ENCODE data around the gene CIDEB. TPM values are rescaled to one million over a fixed set of nuclear protein-coding genes. Genes with fewer than 3 reads are reported as not detected.

The CIDEB gene
- total and polyA plus RNA-seq, 2 of the 13 experiments (the other 11 are each of a cell fraction or from before 2014, with no cell fraction given) = 35.8 to 110 TPM

DNA sequence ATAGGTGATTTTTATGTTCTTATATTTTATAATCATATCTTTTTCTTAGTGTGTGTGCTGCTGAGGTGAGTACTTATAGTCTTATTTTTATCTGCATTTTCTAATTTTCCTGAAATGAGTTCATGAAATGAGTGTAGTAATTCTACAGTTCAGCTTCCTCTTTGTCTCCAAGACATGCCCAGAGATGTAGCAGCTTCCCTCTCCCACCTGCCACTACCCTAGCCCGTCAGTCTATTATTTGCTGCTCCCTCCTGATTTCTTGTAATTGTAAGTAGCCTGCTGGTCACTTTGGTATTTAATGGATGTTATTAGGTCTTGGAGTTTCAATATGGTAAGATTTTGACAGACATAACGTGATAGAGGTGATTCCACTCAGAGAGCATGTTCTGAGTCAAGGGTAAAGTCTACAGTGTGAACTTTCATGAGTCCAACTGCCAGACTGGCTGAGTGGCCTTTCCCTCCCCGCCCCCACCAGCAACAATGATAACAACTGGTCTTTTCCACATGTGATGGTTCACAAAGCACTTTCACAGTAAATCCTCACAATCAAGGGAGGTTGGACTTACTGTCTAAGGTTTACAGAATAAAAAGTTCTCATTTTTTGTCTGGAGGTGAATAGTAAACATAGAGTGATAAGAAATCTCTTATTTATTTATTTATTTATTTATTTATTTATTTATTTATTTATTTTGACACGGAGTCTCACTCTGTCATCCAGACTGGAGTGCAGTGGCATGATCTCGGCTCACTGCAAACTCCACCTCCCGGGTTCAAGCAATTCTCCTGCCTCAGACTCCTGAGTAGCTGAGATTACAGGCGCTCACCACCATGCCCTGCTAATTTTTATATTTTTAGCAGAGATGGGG is 36.3 kb upstream of the CIDEB start (continued):
- TF ChIP-seq KAT8 (CRISPR knock-in tag; IDR thresholded peaks at IDR 0.05) = peak; percentile 31; the same call in 1 of the 2 replicates
- TF ChIP-seq, protein P1, sequence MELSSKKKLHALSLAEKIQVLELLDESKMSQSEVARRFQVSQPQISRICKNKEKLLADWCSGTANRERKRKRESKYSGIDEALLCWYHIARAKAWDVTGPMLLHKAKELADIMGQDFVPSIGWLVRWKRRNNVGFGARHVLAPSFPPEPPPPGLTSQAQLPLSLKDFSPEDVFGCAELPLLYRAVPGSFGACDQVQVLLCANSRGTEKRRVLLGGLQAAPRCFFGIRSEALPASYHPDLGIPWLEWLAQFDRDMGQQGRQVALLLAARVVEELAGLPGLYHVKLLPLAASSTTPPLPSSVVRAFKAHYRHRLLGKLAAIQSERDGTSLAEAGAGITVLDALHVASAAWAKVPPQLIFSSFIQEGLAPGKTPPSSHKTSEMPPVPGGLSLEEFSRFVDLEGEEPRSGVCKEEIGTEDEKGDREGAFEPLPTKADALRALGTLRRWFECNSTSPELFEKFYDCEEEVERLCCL (CRISPR knock-in tag; IDR thresholded peaks at IDR 0.05; ENCODE audit: borderline replicate concordance) = no peak
- TF ChIP-seq ZNF746 (CRISPR knock-in tag; IDR thresholded peaks at IDR 0.05) = no peak
- TF ChIP-seq ZFP1 (CRISPR knock-in tag; IDR thresholded peaks at IDR 0.05) = no peak; the same call in 1 of the 2 replicates
- no peak for TF ChIP-seq MED8 (CRISPR knock-in tag; IDR thresholded peaks at IDR 0.05; ENCODE audit: insufficient replicate concordance)
- no peak for TF ChIP-seq ZNF761 (CRISPR knock-in tag; conservative IDR thresholded peaks at IDR 0.05)
- TF ChIP-seq, protein P2, sequence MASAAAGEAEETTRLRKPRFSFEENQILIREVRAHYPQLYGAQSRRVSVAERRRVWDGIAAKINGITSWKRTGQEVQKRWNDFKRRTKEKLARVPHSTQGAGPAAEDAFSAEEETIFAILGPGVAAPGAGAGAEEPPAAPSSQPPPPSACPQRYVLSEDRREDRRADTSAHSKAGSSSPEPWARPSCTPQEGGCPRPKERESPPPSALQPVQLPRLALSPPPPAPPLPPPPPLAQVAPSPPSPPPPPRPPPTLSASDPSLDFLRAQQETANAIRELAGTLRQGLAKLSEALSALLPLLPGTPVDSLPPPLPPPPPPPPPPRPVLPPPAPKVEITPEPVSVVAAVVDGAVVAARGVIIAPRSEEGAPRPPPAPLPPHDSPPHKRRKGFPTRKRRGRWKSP (CRISPR knock-in tag; IDR thresholded peaks at IDR 0.05) = no peak
- no peak for TF ChIP-seq GABPA (IDR thresholded peaks at IDR 0.05; ENCODE audit: low read depth, low read length)
- TF ChIP-seq GABPA (CRISPR knock-in tag; IDR thresholded peaks at IDR 0.05; ENCODE audit: low read depth) = no peak
- TF ChIP-seq, protein P3, sequence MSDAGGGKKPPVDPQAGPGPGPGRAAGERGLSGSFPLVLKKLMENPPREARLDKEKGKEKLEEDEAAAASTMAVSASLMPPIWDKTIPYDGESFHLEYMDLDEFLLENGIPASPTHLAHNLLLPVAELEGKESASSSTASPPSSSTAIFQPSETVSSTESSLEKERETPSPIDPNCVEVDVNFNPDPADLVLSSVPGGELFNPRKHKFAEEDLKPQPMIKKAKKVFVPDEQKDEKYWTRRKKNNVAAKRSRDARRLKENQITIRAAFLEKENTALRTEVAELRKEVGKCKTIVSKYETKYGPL (CRISPR knock-in tag; IDR thresholded peaks at IDR 0.05) = no peak
- TF ChIP-seq EHMT2 (IDR thresholded peaks at IDR 0.05; ENCODE audit: borderline replicate concordance, low read depth, low read length) = no peak
- no peak; the same call in 1 of the 2 replicates for TF ChIP-seq TMF1 (CRISPR knock-in tag; IDR thresholded peaks at IDR 0.05; ENCODE audit: low read depth)
- TF ChIP-seq, protein P4, sequence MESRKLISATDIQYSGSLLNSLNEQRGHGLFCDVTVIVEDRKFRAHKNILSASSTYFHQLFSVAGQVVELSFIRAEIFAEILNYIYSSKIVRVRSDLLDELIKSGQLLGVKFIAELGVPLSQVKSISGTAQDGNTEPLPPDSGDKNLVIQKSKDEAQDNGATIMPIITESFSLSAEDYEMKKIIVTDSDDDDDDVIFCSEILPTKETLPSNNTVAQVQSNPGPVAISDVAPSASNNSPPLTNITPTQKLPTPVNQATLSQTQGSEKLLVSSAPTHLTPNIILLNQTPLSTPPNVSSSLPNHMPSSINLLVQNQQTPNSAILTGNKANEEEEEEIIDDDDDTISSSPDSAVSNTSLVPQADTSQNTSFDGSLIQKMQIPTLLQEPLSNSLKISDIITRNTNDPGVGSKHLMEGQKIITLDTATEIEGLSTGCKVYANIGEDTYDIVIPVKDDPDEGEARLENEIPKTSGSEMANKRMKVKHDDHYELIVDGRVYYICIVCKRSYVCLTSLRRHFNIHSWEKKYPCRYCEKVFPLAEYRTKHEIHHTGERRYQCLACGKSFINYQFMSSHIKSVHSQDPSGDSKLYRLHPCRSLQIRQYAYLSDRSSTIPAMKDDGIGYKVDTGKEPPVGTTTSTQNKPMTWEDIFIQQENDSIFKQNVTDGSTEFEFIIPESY (CRISPR knock-in tag; IDR thresholded peaks at IDR 0.05) = no peak
- TF ChIP-seq MBD4 (IDR thresholded peaks at IDR 0.05; ENCODE audit: borderline replicate concordance, low read length) = no peak
- TF ChIP-seq ZNF350 (CRISPR knock-in tag; IDR thresholded peaks at IDR 0.05; ENCODE audit: borderline replicate concordance, low read depth) = no peak
- no peak for TF ChIP-seq ZC3H4 (CRISPR knock-in tag; IDR thresholded peaks at IDR 0.05; ENCODE audit: borderline replicate concordance)
- TF ChIP-seq ZFP36 (IDR thresholded peaks at IDR 0.05; ENCODE audit: borderline replicate concordance, low read depth, low read length, partially characterized antibody) = no peak
- TF ChIP-seq ZNF264 (CRISPR knock-in tag; IDR thresholded peaks at IDR 0.05) = no peak
- peak; percentile 46; the same call in 1 of the 2 replicates for TF ChIP-seq ZNF292 (CRISPR knock-in tag; IDR thresholded peaks at IDR 0.05; ENCODE audit: borderline replicate concordance, low read depth)
- TF ChIP-seq, protein P5, sequence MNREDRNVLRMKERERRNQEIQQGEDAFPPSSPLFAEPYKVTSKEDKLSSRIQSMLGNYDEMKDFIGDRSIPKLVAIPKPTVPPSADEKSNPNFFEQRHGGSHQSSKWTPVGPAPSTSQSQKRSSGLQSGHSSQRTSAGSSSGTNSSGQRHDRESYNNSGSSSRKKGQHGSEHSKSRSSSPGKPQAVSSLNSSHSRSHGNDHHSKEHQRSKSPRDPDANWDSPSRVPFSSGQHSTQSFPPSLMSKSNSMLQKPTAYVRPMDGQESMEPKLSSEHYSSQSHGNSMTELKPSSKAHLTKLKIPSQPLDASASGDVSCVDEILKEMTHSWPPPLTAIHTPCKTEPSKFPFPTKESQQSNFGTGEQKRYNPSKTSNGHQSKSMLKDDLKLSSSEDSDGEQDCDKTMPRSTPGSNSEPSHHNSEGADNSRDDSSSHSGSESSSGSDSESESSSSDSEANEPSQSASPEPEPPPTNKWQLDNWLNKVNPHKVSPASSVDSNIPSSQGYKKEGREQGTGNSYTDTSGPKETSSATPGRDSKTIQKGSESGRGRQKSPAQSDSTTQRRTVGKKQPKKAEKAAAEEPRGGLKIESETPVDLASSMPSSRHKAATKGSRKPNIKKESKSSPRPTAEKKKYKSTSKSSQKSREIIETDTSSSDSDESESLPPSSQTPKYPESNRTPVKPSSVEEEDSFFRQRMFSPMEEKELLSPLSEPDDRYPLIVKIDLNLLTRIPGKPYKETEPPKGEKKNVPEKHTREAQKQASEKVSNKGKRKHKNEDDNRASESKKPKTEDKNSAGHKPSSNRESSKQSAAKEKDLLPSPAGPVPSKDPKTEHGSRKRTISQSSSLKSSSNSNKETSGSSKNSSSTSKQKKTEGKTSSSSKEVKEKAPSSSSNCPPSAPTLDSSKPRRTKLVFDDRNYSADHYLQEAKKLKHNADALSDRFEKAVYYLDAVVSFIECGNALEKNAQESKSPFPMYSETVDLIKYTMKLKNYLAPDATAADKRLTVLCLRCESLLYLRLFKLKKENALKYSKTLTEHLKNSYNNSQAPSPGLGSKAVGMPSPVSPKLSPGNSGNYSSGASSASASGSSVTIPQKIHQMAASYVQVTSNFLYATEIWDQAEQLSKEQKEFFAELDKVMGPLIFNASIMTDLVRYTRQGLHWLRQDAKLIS (CRISPR knock-in tag; IDR thresholded peaks at IDR 0.05) = no peak

Data from HepG2 (cell line).